ENCODE measurements around the gene ETS1. TPM values are rescaled to one million over a fixed set of nuclear protein-coding genes. Genes with fewer than 3 reads are reported as not detected.

The ETS1 gene
- total RNA-seq, 1 donor from 2014 or later = 37.1 TPM

- no peak overlapping the region for H3K27ac ChIP-seq (ENCODE audit: low read depth, low read length)
- H3K4me1 ChIP-seq (ENCODE audit: control insufficient read depth in 3 of 3, insufficient read depth in 3 of 3, low read length in 3 of 3) = peaks cover 21 to 25% (median 24%) of the 10 kb centered on the region in 3 donors
Observed at GRCh38 chr11:128412847-128413791, 174.2 kb downstream of the ETS1 start.

GRCh38 chr11:128411812-128412211 lies 175.5 kb downstream of the ETS1 start:
- H3K4me3 ChIP-seq (ENCODE audit: low read length in 3 of 3) = no peak overlapping the region
- no peaks in the 10 kb centered on the region for H3K27me3 ChIP-seq (ENCODE audit: control insufficient read depth in 3 of 3, insufficient read depth in 3 of 3, low read length in 3 of 3)
- H3K36me3 ChIP-seq (ENCODE audit: control insufficient read depth in 3 of 3, insufficient read depth in 3 of 3, low read length in 3 of 3) = no peaks in the 10 kb centered on the region
- H3K27ac ChIP-seq (ENCODE audit: low read depth, low read length) = no peak overlapping the region
- H3K4me1 ChIP-seq (ENCODE audit: control insufficient read depth in 3 of 3, insufficient read depth in 3 of 3, low read length in 3 of 3) = peaks cover 17 to 22% (median 20%) of the 10 kb centered on the region in 3 donors
- no peak overlapping the region for H3K9ac ChIP-seq (ENCODE audit: low read depth in 1 of 3, low read length in 3 of 3)
- no peaks in the 10 kb centered on the region for H3K9me3 ChIP-seq (ENCODE audit: control insufficient read depth in 3 of 3, low read length in 3 of 3)

More at GRCh38 chr11:128412847-128413791, 174.2 kb downstream of the ETS1 start:
- H3K36me3 ChIP-seq (ENCODE audit: control insufficient read depth in 3 of 3, insufficient read depth in 3 of 3, low read length in 3 of 3) = no peaks in the 10 kb centered on the region
- H3K27me3 ChIP-seq (ENCODE audit: control insufficient read depth in 3 of 3, insufficient read depth in 3 of 3, low read length in 3 of 3) = no peaks in the 10 kb centered on the region
- H3K9me3 ChIP-seq (ENCODE audit: control insufficient read depth in 3 of 3, low read length in 3 of 3) = no peaks in the 10 kb centered on the region
- H3K9ac ChIP-seq (ENCODE audit: low read depth in 1 of 3, low read length in 3 of 3) = no peak overlapping the region
- no peak overlapping the region for H3K4me3 ChIP-seq (ENCODE audit: low read length in 3 of 3)

- Histone ChIP-seq H3K36me3 (ENCODE audit: control insufficient read depth in 3 of 3, insufficient read depth in 3 of 3, low read length in 3 of 3) (no peaks in the 10 kb centered on the region), H3K9me3 (ENCODE audit: control insufficient read depth in 3 of 3, low read length in 3 of 3) (no peaks in the 10 kb centered on the region), H3K4me1 (ENCODE audit: control insufficient read depth in 3 of 3, insufficient read depth in 3 of 3, low read length in 3 of 3) (peaks cover 12 to 24% (median 22%) of the 10 kb centered on the region in 3 donors), H3K27me3 (ENCODE audit: control insufficient read depth in 3 of 3, insufficient read depth in 3 of 3, low read length in 3 of 3) (no peaks in the 10 kb centered on the region), H3K4me3 (ENCODE audit: low read length in 3 of 3) (no peak overlapping the region), H3K27ac (ENCODE audit: low read depth, low read length) (no peak overlapping the region), H3K9ac (ENCODE audit: low read depth in 1 of 3, low read length in 3 of 3) (no peak overlapping the region)
Observed at GRCh38 chr11:128411150-128411549, 176.2 kb downstream of the ETS1 start.

- no peaks in the 10 kb centered on the region for H3K9me3 ChIP-seq (ENCODE audit: control insufficient read depth in 3 of 3, low read length in 3 of 3)
- no peak overlapping the region for H3K4me3 ChIP-seq (ENCODE audit: low read length in 3 of 3)
- no peak overlapping the region for H3K9ac ChIP-seq (ENCODE audit: low read depth in 1 of 3, low read length in 3 of 3)
- H3K27ac ChIP-seq (ENCODE audit: low read depth, low read length) = no peak overlapping the region
- peaks cover 12 to 30% (median 27%) of the 10 kb centered on the region in 3 donors for H3K4me1 ChIP-seq (ENCODE audit: control insufficient read depth in 3 of 3, insufficient read depth in 3 of 3, low read length in 3 of 3)
- H3K36me3 ChIP-seq (ENCODE audit: control insufficient read depth in 3 of 3, insufficient read depth in 3 of 3, low read length in 3 of 3) = no peaks in the 10 kb centered on the region
- H3K27me3 ChIP-seq (ENCODE audit: control insufficient read depth in 3 of 3, insufficient read depth in 3 of 3, low read length in 3 of 3) = no peaks in the 10 kb centered on the region
Observed at GRCh38 chr11:128409476-128409875, 177.9 kb downstream of the ETS1 start.

Small RNAs within 50 kb of the gene (small RNA-seq; reads per million reads assigned to genes)
- gene MIR6090 = not detected

Other genes starting within 250 kb of the ETS1 start
- 9.4 TPM for gene FLI1, start 106.5 kb upstream of the ETS1 start, total RNA-seq